Activated CD4-positive, alpha-beta memory T cell treated with anti-CD3 and anti-CD28 coated beads for 36 hours (primary cell): ENCODE data around the gene FREM2. TPM values are rescaled to one million over a fixed set of nuclear protein-coding genes. Genes with fewer than 3 reads are reported as not detected.

Experiments used
- CTCF ChIA-PET: fragments of 350-600 bp; sonication (Branson Sonifier 250); formaldehyde crosslinking; loops from one replicate; lab custom pipeline; 2021; ENCODE audit warnings: antibody characterized with exemption, inconsistent platforms; lab: Charles Lee
- POLR2A ChIA-PET: fragments of 350-600 bp; sonication (Branson Sonifier 250); formaldehyde crosslinking; loops from one replicate; lab custom pipeline; 2021; ENCODE audit warnings: antibody characterized with exemption; lab: Charles Lee
- DNase-seq: peaks from one replicate; pipeline ENCODE4 v3.0.0-alpha.2; 2020
- H3K27ac Mint-ChIP-seq: one replicate; pipeline ENCODE4 v1.8.0; 2021; ENCODE audit warnings: mixed read lengths
- H3K27me3 Mint-ChIP-seq: one replicate; pipeline ENCODE4 v1.8.0; 2021; ENCODE audit warnings: mixed read lengths
- H3K36me3 Mint-ChIP-seq: one replicate; pipeline ENCODE4 v1.8.0; 2021; ENCODE audit warnings: mixed read lengths
- H3K4me1 Mint-ChIP-seq: one replicate; pipeline ENCODE4 v1.8.0; 2021; ENCODE audit warnings: low read depth, mixed read lengths
- H3K4me3 Mint-ChIP-seq: one replicate; pipeline ENCODE4 v1.8.0; 2021; ENCODE audit warnings: mild to moderate bottlenecking, mixed read lengths
- H3K9me3 Mint-ChIP-seq: one replicate; pipeline ENCODE4 v1.8.0; 2021; ENCODE audit warnings: mixed read lengths
- intact Hi-C: fragments of 100-400 bp; cut with micrococcal nuclease; formaldehyde crosslinking; loops from one replicate; pipeline ENCODE4 v1.15.1; 2023
- total RNA-seq, 2 experiments: library from RNA; stranded (reverse); gene quantifications; one replicate each; pipeline ENCODE4 v1.2.3, GENCODE V29; 2021

Gene FREM2, protein sequence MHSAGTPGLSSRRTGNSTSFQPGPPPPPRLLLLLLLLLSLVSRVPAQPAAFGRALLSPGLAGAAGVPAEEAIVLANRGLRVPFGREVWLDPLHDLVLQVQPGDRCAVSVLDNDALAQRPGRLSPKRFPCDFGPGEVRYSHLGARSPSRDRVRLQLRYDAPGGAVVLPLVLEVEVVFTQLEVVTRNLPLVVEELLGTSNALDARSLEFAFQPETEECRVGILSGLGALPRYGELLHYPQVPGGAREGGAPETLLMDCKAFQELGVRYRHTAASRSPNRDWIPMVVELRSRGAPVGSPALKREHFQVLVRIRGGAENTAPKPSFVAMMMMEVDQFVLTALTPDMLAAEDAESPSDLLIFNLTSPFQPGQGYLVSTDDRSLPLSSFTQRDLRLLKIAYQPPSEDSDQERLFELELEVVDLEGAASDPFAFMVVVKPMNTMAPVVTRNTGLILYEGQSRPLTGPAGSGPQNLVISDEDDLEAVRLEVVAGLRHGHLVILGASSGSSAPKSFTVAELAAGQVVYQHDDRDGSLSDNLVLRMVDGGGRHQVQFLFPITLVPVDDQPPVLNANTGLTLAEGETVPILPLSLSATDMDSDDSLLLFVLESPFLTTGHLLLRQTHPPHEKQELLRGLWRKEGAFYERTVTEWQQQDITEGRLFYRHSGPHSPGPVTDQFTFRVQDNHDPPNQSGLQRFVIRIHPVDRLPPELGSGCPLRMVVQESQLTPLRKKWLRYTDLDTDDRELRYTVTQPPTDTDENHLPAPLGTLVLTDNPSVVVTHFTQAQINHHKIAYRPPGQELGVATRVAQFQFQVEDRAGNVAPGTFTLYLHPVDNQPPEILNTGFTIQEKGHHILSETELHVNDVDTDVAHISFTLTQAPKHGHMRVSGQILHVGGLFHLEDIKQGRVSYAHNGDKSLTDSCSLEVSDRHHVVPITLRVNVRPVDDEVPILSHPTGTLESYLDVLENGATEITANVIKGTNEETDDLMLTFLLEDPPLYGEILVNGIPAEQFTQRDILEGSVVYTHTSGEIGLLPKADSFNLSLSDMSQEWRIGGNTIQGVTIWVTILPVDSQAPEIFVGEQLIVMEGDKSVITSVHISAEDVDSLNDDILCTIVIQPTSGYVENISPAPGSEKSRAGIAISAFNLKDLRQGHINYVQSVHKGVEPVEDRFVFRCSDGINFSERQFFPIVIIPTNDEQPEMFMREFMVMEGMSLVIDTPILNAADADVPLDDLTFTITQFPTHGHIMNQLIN (N-terminal part only)
- not detected for total RNA-seq

DNA sequence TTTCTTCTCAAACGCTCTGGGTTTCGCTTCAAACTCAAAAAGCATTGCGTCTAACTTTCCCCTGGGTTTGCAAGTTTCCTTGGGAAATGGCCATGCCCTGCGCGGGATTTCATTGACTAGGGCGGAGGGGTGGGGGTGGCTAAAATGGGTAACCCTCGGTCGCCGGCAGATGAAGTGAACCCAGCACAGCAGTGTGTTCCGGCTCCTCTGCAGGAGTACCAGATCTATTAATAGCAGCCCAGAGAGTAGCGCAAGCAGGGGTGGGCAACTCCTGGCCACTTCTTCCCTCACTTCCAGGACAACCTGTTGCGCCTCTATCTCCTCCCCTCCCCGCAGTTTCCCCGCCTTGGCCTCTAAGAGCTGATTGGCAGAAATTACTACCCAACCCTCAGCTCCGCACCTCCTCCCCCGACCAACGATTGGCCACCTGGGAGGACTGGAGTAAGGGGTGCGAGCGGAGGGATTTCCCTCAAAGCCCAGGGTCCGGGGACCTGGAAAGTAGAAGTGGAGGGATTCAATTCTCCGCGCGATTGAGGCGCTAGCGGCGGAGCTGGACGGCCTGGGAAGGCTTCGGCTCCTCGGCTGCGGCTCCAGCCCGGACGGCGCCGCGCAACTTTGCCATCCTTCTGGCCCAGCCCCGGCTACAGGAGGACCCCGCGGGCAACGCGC, at the start of gene FREM2:
Gene FREM2 (plus strand): TSS at position 501 of the 669 bp plus-strand sequence. CDS start 268 bp downstream, outside the sequence.
- H3K4me1 Mint-ChIP-seq = no peaks in the 10 kb centered on the region
- POLR2A ChIA-PET = no interaction called here
- no peaks in the 10 kb centered on the region for H3K36me3 Mint-ChIP-seq
- CTCF ChIA-PET = interaction anchor here (0.7 kb wide), 2 partner anchors 11 to 929 kb away, joined by 3 read pairs; no protein-coding TSS in a partner anchor
- no peak for DNase-seq
- H3K27ac Mint-ChIP-seq = no peak within 1 kb of the TSS
- peaks cover 22% of the 10 kb centered on the region for H3K27me3 Mint-ChIP-seq
- intact Hi-C loops = loop anchor here (1.0 kb wide), 1 partner anchor 186 kb away; no protein-coding TSS in a partner anchor
- no peaks in the 10 kb centered on the region for H3K9me3 Mint-ChIP-seq
- no peak within 1 kb of the TSS for H3K4me3 Mint-ChIP-seq

DNA sequence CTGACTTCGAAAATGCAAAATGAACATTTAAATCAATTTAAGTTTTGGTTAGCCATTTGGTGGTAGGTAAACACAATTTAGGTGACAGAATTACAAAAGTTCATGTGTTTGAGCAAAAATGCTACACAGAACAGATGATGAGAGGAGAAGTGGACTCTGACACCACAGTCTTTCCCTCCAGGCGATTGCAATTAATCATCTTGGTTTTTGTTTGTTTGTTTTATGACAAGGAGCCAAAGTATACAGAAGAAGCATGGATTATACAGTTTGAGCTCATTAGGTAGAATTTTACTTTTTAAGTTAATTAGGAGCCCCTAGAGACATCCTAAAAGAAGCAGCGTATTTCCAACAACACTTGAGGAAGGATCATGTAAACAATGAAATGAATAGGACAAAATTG, 49.3 kb upstream of the FREM2 start:
- ChIA-PET CTCF (no interaction called here), POLR2A (no interaction called here)
- no peaks in the 10 kb centered on the region for H3K9me3 Mint-ChIP-seq
- intact Hi-C loops = no loop called here
- H3K4me3 Mint-ChIP-seq = no peak overlapping the region
- no peak for DNase-seq
- no peaks in the 10 kb centered on the region for H3K4me1 Mint-ChIP-seq
- no peak overlapping the region for H3K27ac Mint-ChIP-seq
- H3K36me3 Mint-ChIP-seq = no peaks in the 10 kb centered on the region
- no peaks in the 10 kb centered on the region for H3K27me3 Mint-ChIP-seq

DNA sequence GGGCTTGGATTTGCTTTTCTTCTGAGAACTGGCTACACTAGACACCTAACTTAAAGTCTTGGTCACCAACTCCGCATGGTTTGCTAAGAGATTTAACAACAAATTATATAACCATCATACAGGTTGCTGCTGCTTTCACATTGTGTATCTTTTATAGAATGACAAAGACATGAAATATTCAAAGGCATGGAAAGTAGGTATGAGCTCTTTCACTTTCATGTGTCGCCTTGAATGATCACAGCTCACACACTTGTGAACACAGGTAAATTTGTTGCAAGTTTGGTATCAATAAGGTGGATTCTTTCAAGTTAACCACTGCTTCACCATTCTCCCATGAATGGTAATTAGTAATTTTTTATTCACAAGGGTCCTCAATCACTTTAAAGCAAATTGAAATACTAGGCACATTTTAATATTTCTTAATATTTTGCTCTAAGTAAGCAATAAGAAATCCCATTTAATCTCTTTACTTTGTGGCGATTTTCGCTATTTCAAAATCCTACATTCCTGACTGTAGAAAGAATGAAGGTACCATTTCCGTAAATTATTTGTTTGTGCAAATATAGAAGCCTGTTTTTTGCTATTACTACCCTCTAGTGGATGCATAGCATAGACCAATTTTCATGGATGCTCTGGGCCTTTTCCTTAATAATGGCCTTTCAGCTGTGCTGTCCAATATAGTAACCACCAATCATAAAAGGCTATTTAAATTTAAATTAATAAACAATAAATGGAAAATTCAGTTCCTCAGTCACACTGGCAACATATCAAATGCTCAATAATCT, 45.5 kb upstream of the FREM2 start:
- Mint-ChIP-seq H3K4me3 (no peak overlapping the region), H3K27ac (no peak overlapping the region)

DNA sequence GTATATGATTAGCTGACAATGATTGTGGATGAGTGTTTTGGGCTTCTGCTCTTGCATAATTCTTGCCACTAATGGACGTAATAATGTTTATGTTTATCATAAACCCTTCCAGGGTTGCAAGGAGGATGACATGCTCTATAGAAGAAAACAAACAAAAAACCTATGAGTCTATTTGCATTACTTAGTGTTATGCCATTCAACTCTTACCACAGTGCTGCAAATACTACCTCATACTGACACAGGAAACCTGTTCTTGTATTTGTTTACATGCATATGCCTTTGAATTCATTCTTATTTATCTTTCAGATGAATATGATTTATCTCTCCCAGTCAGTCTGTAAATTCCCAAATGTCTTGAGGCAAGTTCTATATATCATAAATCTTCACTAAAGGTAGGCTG, 39.6 kb upstream of the FREM2 start:
- no peak overlapping the region for H3K27ac Mint-ChIP-seq
- H3K4me3 Mint-ChIP-seq = no peak overlapping the region
- ChIA-PET POLR2A (no interaction called here), CTCF (no interaction called here)
- H3K27me3 Mint-ChIP-seq = no peaks in the 10 kb centered on the region
- intact Hi-C loops = no loop called here
- no peaks in the 10 kb centered on the region for H3K4me1 Mint-ChIP-seq
- no peak for DNase-seq
- no peaks in the 10 kb centered on the region for H3K9me3 Mint-ChIP-seq
- H3K36me3 Mint-ChIP-seq = no peaks in the 10 kb centered on the region

More for the DNA sequence above, 45.5 kb upstream of the FREM2 start:
- intact Hi-C loops = no loop called here
- ChIA-PET POLR2A (no interaction called here), CTCF (no interaction called here)
- H3K4me1 Mint-ChIP-seq = no peaks in the 10 kb centered on the region
- DNase-seq = no peak
- H3K9me3 Mint-ChIP-seq = no peaks in the 10 kb centered on the region
- H3K27me3 Mint-ChIP-seq = no peaks in the 10 kb centered on the region
- no peaks in the 10 kb centered on the region for H3K36me3 Mint-ChIP-seq

DNA sequence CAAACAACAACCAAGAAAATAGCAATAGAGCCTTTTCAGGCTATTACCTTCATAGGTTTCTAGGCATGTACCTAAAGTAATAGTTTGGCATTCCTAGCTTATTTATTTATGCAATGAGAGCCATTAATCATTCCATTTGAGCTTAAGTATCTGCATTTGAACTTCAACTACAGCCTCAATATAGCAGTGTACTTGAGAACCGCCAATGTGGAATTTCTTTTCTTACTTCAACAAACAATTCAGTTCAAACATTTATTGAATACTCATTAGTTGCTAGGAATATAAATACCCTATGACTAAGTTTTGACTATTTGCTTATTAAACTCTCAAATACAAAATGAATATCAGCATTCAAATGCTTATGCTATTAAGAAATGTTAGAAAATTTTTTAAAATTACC, 38.0 kb upstream of the FREM2 start:
- no peaks in the 10 kb centered on the region for H3K36me3 Mint-ChIP-seq
- no peak overlapping the region for H3K27ac Mint-ChIP-seq
- H3K4me1 Mint-ChIP-seq = no peaks in the 10 kb centered on the region
- DNase-seq = no peak
- CTCF ChIA-PET = no interaction called here
- no peaks in the 10 kb centered on the region for H3K9me3 Mint-ChIP-seq
- H3K4me3 Mint-ChIP-seq = no peak overlapping the region
- intact Hi-C loops = no loop called here
- POLR2A ChIA-PET = no interaction called here
- no peaks in the 10 kb centered on the region for H3K27me3 Mint-ChIP-seq

DNA sequence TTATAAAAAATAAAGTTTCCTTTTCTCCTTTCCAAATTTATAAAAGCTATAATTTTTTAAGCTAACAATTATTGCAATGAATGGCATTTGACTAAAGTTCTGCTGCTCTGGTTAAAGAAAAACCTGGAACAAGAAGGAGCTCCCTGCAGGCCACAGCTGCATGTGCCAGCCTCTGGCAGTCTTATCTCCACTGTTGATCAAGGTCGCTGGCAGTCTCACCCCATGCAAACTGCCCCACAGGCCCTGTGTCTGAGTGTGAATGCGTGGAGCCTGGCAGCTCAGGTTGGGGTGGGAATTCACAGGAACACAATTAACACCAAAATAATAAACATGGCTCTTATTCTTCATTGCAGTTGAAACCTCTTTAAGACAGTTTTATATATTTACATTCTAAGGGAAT, 30.2 kb upstream of the FREM2 start:
- intact Hi-C loops = no loop called here

DNA sequence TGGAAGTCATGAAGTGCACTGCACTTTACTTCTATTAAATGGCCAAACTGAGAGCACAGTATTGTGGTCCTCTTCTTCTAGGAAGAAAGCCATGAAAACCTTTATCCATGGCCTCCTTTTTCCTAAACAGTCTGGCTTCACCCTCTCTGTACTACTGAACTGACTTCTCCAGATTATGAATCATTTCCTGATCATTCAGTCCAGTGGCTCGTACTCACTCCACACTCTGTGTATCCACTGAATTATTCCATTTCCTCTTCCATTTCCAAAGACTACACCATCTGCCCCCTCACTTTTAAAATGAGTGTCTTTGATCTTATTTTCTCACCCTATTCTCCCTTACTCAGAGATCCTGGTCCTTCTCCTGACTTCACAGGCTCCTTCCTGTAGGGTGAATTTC, 29.7 kb upstream of the FREM2 start:
- no peaks in the 10 kb centered on the region for H3K4me1 Mint-ChIP-seq
- H3K27ac Mint-ChIP-seq = no peak overlapping the region
- no peaks in the 10 kb centered on the region for H3K36me3 Mint-ChIP-seq
- intact Hi-C loops = no loop called here
- ChIA-PET CTCF (no interaction called here), POLR2A (no interaction called here)
- H3K4me3 Mint-ChIP-seq = no peak overlapping the region
- peaks cover 1% of the 10 kb centered on the region for H3K27me3 Mint-ChIP-seq
- H3K9me3 Mint-ChIP-seq = no peaks in the 10 kb centered on the region
- no peak for DNase-seq

More for the DNA sequence above, 30.2 kb upstream of the FREM2 start:
- Mint-ChIP-seq H3K27me3 (peaks cover 1% of the 10 kb centered on the region), H3K9me3 (no peaks in the 10 kb centered on the region), H3K36me3 (no peaks in the 10 kb centered on the region), H3K4me1 (no peaks in the 10 kb centered on the region), H3K4me3 (no peak overlapping the region), H3K27ac (no peak overlapping the region)
- no peak for DNase-seq
- CTCF ChIA-PET = no interaction called here
- POLR2A ChIA-PET = no interaction called here

DNA sequence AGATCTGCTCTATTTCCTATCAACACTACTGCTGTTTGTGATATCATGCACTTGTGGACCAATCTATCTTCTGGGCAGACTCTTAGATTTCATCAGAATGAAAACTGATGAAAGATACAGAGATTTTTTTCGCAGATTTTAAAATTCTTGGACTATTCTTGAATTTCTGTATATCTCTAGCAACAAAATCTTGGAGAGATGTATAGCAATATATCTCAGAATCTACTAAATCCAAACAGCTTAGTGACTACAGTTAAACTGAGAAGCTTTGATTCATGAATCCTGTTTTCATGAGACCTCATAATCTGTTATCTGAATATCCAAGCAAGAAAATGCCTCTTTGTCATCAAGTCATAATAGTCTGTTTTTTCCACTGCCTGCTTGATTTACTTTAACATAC, 28.0 kb upstream of the FREM2 start:
- no peaks in the 10 kb centered on the region for H3K36me3 Mint-ChIP-seq
- DNase-seq = no peak
- ChIA-PET POLR2A (no interaction called here), CTCF (no interaction called here)
- H3K4me1 Mint-ChIP-seq = no peaks in the 10 kb centered on the region
- intact Hi-C loops = no loop called here
- H3K27ac Mint-ChIP-seq = no peak overlapping the region
- no peaks in the 10 kb centered on the region for H3K9me3 Mint-ChIP-seq
- H3K27me3 Mint-ChIP-seq = peaks cover 1% of the 10 kb centered on the region
- no peak overlapping the region for H3K4me3 Mint-ChIP-seq

DNA sequence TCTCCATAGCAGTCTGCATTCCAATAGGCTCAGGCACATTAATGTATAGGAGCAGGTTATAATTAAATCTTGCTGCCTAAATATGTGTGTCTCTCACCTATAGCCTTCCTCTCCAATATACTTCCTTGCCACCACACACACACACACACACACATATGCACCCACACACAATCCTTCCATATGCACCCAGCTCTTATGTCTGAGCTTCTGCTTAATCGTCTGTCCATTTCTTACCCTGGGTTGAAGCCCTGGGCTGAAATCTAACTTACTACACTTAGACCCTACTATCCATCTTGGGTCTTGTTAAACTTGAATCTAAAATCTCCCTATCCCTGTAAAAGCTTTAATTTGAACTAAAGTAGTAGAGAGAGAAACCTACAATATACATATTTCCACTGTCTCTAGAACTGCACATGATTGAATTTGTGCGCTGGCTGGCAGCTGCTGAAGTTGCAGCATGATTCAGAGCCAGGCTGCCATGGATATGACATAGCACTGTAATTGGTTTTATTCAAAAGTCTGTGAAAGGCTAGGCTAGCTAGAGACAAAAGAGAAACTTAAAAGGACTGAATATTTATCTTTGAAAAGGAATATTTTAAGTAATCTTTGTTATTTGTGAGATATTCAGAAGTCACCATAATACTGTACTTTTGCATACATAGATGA, 25.7 kb upstream of the FREM2 start:
- Mint-ChIP-seq H3K9me3 (no peaks in the 10 kb centered on the region), H3K27me3 (no peaks in the 10 kb centered on the region), H3K4me1 (no peaks in the 10 kb centered on the region), H3K4me3 (no peak overlapping the region), H3K27ac (no peak overlapping the region), H3K36me3 (no peaks in the 10 kb centered on the region)
- no peak for DNase-seq
- ChIA-PET POLR2A (no interaction called here), CTCF (interaction anchor here (0.8 kb wide), 1 partner anchor 1231 kb away, joined by 3 read pairs; no protein-coding TSS in a partner anchor)
- intact Hi-C loops = no loop called here

DNA sequence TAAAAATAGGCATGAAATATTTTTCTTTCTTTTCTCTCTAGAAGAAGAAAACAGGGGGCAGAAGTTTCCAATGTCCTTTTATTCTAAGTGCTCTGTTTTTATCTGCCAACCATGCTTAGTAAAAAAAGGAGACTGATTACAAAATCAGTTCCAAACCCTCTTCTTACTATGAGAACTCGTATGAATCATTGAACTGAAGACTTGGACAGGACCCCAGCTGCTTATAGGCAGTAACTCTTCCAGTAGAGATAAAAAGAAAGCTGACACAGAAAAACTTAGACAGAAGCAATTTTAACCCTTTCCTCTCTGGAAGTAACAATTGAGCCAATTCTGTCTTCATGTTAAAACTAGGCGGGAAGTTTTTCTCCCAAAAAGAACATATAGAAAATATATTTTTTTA, 24.5 kb upstream of the FREM2 start:
- Mint-ChIP-seq H3K27ac (no peak overlapping the region), H3K27me3 (no peaks in the 10 kb centered on the region), H3K36me3 (no peaks in the 10 kb centered on the region), H3K9me3 (no peaks in the 10 kb centered on the region), H3K4me1 (no peaks in the 10 kb centered on the region), H3K4me3 (no peak overlapping the region)
- intact Hi-C loops = no loop called here
- POLR2A ChIA-PET = no interaction called here
- CTCF ChIA-PET = no interaction called here
- DNase-seq = no peak

DNA sequence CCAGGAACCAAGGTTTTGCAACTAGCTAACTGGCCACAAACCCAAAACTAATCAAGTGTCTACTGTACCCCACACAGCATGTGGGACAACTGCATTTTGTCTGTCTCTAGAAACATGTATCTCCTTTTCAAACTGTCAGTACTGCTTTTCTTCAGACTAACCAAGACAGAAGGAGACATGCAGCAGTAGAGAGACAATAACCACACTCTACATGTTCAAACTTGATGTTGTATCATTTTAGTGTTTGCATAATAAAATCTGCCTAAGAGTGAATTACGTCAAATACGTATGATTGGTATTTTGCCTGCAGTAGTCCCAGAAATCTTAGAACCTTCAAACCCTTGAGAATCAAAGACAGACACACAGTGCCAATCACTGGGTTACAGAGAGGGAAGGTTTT, 22.0 kb upstream of the FREM2 start:
- H3K9me3 Mint-ChIP-seq = no peaks in the 10 kb centered on the region
- ChIA-PET POLR2A (no interaction called here), CTCF (no interaction called here)
- no peaks in the 10 kb centered on the region for H3K36me3 Mint-ChIP-seq
- H3K27ac Mint-ChIP-seq = no peak overlapping the region
- no peaks in the 10 kb centered on the region for H3K27me3 Mint-ChIP-seq
- H3K4me1 Mint-ChIP-seq = no peaks in the 10 kb centered on the region
- intact Hi-C loops = no loop called here
- no peak for DNase-seq
- no peak overlapping the region for H3K4me3 Mint-ChIP-seq
